HFF-Myc (cell line): ENCODE measurements around the gene SCAF1.

ENCODE experiments used
- DNase-seq: peaks from one replicate; pipeline ENCODE4 v3.0.0-alpha.2; 2011; ENCODE audit warnings: low read depth; ENCODE audit errors: extremely low read depth
- H3K4me3 ChIP-seq: replicated peaks from 2 replicates; pipeline ENCODE4 v1.5.1; 2011; ENCODE audit warnings: low read depth, mild to moderate bottlenecking, control low read depth, low read length
- CTCF ChIP-seq: IDR thresholded peaks from 2 replicates; pipeline ENCODE4 v1.5.1; 2012; ENCODE audit warnings: mild to moderate bottlenecking, low read depth, low read length, control low read depth; ENCODE audit errors: missing control alignments

Gene SCAF1

GRCh38 chr19:49667473-49667872 is 25.5 kb downstream of the SCAF1 start:
- no peak for TF ChIP-seq CTCF
- peak overlapping the region; percentile 78; the same call in 1 of the 2 replicates for H3K4me3 ChIP-seq
- DNase-seq = no peak

GRCh38 chr19:49669516-49669915 is 27.5 kb downstream of the SCAF1 start:
- no peak for TF ChIP-seq CTCF
- H3K4me3 ChIP-seq = no peak overlapping the region
- no peak for DNase-seq

GRCh38 chr19:49672131-49672919 is 30.3 kb downstream of the SCAF1 start:
- no peak for DNase-seq
- peak; percentile 93 for TF ChIP-seq CTCF
- no peak overlapping the region for H3K4me3 ChIP-seq

- no peak for TF ChIP-seq CTCF
- peak overlapping the region; percentile 99 for H3K4me3 ChIP-seq
- peak; percentile 88 for DNase-seq
These were observed 34.3 kb downstream of the SCAF1 start for GRCh38 chr19:49676136-49676783.

GRCh38 chr19:49676784-49677230 is 34.8 kb downstream of the SCAF1 start:
- H3K4me3 ChIP-seq = peak overlapping the region; percentile 99
- no peak for TF ChIP-seq CTCF
- peak; percentile 100 for DNase-seq

- DNase-seq = no peak
- peak within 1 kb of the TSS; percentile 99 for H3K4me3 ChIP-seq
- TF ChIP-seq CTCF = no peak
These were observed 35.4 kb downstream of the SCAF1 start, which contains the start of gene PRMT1 for GRCh38 chr19:49677231-49677900. Gene PRMT1 (plus strand): TSS chr19:49677271. CDS start chr19:49677281, 10 bp downstream.
